ENCODE results near the gene MCF2L. TPM values are rescaled to one million over a fixed set of nuclear protein-coding genes. Genes with fewer than 3 reads are reported as not detected.

The MCF2L gene
- total RNA-seq, 1 donor = 8.0 TPM

DNA sequence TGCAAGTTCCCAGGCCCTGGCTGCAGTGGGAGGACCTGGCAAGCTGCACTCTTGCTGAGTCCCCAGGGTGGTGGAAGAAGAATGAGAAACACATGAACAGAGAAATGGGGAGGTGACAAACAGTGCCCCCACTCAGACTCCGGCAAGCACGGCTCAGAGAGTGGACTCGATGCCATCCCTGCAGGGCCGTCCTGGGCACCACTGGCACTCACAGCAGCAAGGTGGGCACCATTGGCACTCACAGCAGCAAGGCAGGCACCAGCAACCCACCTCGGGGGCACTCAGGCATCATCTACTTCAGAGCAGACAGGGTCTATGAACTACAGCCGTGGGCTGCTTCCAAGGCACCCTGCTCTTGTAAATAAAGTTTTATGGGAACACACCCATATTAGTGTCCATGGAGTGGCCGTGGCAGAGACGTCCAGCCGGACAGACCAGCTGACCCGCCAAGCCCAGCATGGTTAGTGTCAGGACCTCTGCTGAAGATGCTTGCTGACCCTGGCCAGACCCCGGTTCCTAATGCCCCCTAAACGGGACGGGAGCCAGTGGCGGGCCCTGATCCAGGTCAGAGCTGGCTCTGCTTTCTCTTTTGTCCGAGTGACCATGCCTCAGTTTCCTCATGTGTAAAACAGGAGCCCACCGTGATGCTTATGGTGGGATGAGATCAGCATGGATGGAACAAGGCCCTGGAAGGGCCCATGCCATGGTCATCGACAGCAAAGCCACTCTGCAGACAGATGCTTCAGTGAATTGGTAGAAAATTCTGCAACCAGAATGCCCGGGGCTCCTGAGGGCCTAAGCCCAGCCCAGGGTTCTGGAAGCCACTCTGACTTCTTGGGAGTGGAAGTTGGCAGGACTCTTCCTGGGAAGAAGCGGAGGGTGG is 151.5 kb downstream of the MCF2L start:
- no peak overlapping the region for H3K4me3 ChIP-seq (ENCODE audit: low read depth, low read length)
- DNase-seq (ENCODE audit: low read depth) = no peak
- TF ChIP-seq, protein P1, sequence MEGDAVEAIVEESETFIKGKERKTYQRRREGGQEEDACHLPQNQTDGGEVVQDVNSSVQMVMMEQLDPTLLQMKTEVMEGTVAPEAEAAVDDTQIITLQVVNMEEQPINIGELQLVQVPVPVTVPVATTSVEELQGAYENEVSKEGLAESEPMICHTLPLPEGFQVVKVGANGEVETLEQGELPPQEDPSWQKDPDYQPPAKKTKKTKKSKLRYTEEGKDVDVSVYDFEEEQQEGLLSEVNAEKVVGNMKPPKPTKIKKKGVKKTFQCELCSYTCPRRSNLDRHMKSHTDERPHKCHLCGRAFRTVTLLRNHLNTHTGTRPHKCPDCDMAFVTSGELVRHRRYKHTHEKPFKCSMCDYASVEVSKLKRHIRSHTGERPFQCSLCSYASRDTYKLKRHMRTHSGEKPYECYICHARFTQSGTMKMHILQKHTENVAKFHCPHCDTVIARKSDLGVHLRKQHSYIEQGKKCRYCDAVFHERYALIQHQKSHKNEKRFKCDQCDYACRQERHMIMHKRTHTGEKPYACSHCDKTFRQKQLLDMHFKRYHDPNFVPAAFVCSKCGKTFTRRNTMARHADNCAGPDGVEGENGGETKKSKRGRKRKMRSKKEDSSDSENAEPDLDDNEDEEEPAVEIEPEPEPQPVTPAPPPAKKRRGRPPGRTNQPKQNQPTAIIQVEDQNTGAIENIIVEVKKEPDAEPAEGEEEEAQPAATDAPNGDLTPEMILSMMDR (IDR thresholded peaks at IDR 0.05; ENCODE audit: insufficient read depth, low read length) = no peak

- TF ChIP-seq, protein P1 (IDR thresholded peaks at IDR 0.05; ENCODE audit: insufficient read depth, low read length) = no peak
- DNase-seq (ENCODE audit: low read depth) = no peak
- no peak overlapping the region for H3K4me3 ChIP-seq (ENCODE audit: low read depth, low read length)
Observed at GRCh38 chr13:113121183-113121927, 152.3 kb downstream of the MCF2L start.

DNA sequence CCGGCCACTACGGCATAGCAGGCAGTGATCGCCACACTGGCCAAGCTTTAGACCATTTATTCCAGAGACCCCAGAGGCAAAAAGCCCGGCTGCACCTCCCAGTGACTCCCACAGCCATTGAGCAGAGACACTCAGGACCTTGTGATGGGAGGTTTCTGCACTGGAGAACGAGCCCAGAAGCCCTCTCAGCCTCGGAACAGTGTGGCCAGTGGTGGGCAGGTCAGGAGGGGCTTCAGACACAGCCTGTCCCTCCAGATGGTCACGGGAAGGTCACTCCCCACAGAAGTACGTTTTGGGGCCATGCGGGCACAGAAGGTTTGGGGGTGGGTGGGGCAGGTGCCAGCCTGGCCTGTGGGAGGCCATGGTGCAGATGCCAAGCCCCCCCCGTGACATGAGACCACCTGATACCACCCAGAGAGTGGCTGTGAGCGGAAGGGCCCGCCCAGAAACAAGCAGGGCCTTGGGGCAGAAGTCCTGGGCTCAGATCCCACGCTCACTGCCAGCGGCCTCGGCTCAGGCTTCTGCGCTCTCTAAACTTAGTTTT is 153.0 kb downstream of the MCF2L start:
- no peak overlapping the region for H3K4me3 ChIP-seq (ENCODE audit: low read depth, low read length)
- no peak for DNase-seq (ENCODE audit: low read depth)
- TF ChIP-seq, protein P1 (IDR thresholded peaks at IDR 0.05; ENCODE audit: insufficient read depth, low read length) = no peak

GRCh38 chr13:113122550-113123225 is 153.7 kb downstream of the MCF2L start, which contains the start of gene F10:
TSS of gene F10 (plus strand) at chr13:113122799. CDS start at chr13:113122856, 57 bp downstream.
- DNase-seq (ENCODE audit: low read depth) = peak; percentile 74
- H3K4me3 ChIP-seq (ENCODE audit: low read depth, low read length) = peak within 1 kb of the TSS; percentile 62
- TF ChIP-seq, protein P1 (IDR thresholded peaks at IDR 0.05; ENCODE audit: insufficient read depth, low read length) = peak; percentile 28

DNA sequence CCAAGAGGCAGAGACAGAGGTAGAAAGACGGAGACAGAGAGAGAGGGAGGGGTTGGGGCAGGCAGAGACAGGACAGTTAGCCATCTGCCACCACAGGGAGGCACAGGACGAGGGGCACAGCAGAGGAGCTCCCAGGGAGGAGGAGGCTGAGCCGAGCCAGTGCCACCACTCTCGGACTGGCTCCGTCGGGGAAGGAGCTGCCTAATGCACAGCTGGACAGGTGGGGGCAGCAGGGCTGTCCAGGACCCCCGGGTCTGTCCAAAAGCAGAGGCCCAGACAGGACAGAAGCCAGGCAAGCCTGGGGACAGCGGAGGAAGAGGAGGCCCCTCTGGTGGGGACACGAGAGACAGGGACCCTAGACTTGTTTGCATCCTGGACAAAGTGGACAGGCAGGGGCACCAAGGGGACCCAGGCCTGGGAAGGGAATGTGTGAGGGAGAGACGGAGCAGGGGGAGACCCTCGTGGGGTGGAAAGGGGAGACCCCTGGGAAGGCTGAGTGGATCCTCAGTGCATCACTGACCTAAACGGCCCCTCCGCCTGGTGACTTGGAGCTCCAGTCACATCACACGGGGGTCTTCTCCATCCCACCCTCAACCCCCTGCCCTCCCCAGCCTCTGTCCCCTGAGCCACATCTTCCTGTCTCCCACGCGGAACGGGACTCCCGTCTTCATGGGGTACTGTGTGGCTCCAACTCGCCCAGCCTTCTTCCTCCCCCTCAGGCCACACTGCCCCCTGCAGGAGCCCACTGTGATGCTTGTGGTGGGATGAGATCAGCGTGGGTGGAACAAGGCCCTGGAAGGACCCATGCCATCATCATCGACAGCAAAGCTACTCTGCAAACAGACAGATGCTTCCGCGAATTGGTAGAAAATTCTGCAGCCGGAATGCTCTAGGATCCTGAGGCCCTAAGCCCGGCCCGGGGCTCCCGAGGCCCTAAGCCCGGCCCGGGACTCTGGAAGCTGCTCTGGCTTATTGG is 154.5 kb downstream of the MCF2L start:
- peak overlapping the region; percentile 62 for H3K4me3 ChIP-seq (ENCODE audit: low read depth, low read length)
- TF ChIP-seq, protein P1 (IDR thresholded peaks at IDR 0.05; ENCODE audit: insufficient read depth, low read length) = peak; percentile 44

More for the DNA sequence above, 154.5 kb downstream of the MCF2L start:
- DNase-seq (ENCODE audit: low read depth) = peak; percentile 15
